Suprapubic skin (tissue), 4 donors: ENCODE measurements around the gene FSTL4. TPM values are rescaled to one million over a fixed set of nuclear protein-coding genes. Genes with fewer than 3 reads are reported as not detected.

Experiments used
- DNase-seq, 2 donors: peaks; one replicate each; pipeline ENCODE4 v3.0.0-alpha.2; 2019; ENCODE audit warnings: low spot score in 2 of 2
- H3K27ac ChIP-seq: fragments of 200-600 bp; sonication (generic); one replicate; pipeline ENCODE4 v1.5.1; 2019
- H3K27me3 ChIP-seq: fragments of 200-600 bp; sonication (generic); one replicate; pipeline ENCODE4 v1.5.1; 2019
- H3K36me3 ChIP-seq: fragments of 200-600 bp; sonication (generic); one replicate; pipeline ENCODE4 v1.5.1; 2019
- H3K4me1 ChIP-seq: fragments of 200-600 bp; sonication (generic); one replicate; pipeline ENCODE4 v1.5.1; 2019
- H3K4me3 ChIP-seq: fragments of 200-600 bp; sonication (generic); one replicate; pipeline ENCODE4 v1.5.1; 2019; ENCODE audit warnings: mild to moderate bottlenecking
- H3K9me3 ChIP-seq: fragments of 200-600 bp; sonication (generic); one replicate; pipeline ENCODE4 v1.5.1; 2019
- EP300 ChIP-seq: sonication (generic); formaldehyde crosslinking; IDR thresholded peaks from one replicate; pipeline ENCODE4 v1.6.1; 2017; ENCODE audit warnings: antibody characterized with exemption
- POLR2A ChIP-seq, 2 donors: fragments of 450-650 bp; IDR thresholded peaks; one replicate each; pipeline ENCODE4 v1.6.1; 2017; ENCODE audit warnings: antibody characterized with exemption in 2 of 2, mild to moderate bottlenecking in 2 of 2, moderate library complexity in 2 of 2
- POLR2AphosphoS5 ChIP-seq, 3 donors: sonication (generic); formaldehyde crosslinking; IDR thresholded peaks; one replicate each; pipeline ENCODE4 v1.6.1; 2017; ENCODE audit warnings: antibody characterized with exemption in 3 of 3
- WGBS: methylation state at CpG from one replicate; pipeline ENCODE4 v1.1.5; 2018; 5-methylcytosine and 5-hydroxymethylcytosine counted together
- total RNA-seq, 4 donors: library from RNA; depleted of rRNA; stranded (reverse); fragments of >200 nt; gene quantifications; one replicate each; pipeline ENCODE4 v1.1.0, GENCODE V29; 2016
- TF ChIP-seq, protein P1 (sequence below), 2 donors: fragments of 200-600 bp in 1 of 2; fragments of 450-650 bp in 1 of 2; sonication (generic) in 1 of 2; IDR thresholded peaks; one replicate each; pipeline ENCODE4 v1.5.1; 2016 to 2019; ENCODE audit warnings: antibody characterized with exemption in 2 of 2, mild to moderate bottlenecking in 1 of 2, moderate library complexity in 1 of 2

The FSTL4 gene
- total RNA-seq, 4 donors from 2014 or later: 2.3 to 6.4 (median 5.8) TPM

DNA sequence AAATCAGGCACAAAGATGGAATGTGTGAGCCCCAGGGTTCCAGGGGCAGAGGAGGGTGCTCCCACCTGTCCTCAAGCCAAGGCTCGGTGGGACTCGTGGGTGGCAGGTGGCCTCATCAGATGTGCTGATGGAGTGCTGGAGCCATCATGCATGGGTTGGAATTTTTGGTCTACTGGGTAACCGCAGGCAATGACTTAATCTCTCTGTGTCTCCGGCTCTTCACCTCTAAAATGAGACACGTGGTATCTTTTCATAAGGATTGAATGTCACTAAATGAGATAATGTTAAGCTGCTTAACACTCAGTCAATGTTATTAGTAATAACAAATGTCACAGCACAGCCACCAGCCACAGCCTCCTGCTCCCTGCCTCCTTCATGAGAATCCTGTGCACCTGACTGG, 315.0 kb downstream of the FSTL4 start:
- DNase-seq: no peak
- no peaks in the 10 kb centered on the region for H3K4me1 ChIP-seq
- H3K27me3 ChIP-seq: no peaks in the 10 kb centered on the region
- H3K27ac ChIP-seq: no peak overlapping the region
- no peak overlapping the region for H3K4me3 ChIP-seq
- H3K9me3 ChIP-seq: no peaks in the 10 kb centered on the region
- whole genome bisulfite sequencing: 85% methylated on average over 5 of the region's 5 CpGs
- no peak for TF ChIP-seq EP300
- TF ChIP-seq, protein P1, sequence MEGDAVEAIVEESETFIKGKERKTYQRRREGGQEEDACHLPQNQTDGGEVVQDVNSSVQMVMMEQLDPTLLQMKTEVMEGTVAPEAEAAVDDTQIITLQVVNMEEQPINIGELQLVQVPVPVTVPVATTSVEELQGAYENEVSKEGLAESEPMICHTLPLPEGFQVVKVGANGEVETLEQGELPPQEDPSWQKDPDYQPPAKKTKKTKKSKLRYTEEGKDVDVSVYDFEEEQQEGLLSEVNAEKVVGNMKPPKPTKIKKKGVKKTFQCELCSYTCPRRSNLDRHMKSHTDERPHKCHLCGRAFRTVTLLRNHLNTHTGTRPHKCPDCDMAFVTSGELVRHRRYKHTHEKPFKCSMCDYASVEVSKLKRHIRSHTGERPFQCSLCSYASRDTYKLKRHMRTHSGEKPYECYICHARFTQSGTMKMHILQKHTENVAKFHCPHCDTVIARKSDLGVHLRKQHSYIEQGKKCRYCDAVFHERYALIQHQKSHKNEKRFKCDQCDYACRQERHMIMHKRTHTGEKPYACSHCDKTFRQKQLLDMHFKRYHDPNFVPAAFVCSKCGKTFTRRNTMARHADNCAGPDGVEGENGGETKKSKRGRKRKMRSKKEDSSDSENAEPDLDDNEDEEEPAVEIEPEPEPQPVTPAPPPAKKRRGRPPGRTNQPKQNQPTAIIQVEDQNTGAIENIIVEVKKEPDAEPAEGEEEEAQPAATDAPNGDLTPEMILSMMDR (IDR thresholded peaks at IDR 0.05): no peak
- no peak for TF ChIP-seq POLR2A (IDR thresholded peaks at IDR 0.05)
- no peak for TF ChIP-seq POLR2AphosphoS5 (IDR thresholded peaks at IDR 0.05)
- no peaks in the 10 kb centered on the region for H3K36me3 ChIP-seq

DNA sequence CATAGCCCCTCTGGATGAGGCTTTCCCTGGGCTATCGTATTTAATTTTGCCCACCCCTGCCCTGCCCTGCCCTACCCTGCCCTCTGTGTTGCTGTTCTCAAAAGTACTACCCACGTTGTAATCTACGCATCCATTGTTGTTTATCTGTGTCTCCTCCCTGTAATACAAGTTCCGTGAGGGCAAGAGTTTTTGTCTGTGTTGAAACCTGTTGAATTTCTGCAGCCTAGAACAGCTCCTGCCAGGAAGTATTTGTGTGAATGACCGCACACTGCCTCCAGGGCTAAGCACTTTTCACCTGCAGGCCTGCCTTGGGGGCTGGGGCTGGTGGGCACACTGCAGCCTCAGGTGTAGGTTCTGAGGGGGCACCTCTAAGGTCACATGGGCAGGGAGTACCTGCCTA, 315.7 kb downstream of the FSTL4 start:
- no peak for TF ChIP-seq POLR2AphosphoS5 (IDR thresholded peaks at IDR 0.05)
- no peak for TF ChIP-seq POLR2A (IDR thresholded peaks at IDR 0.05)
- no peak for TF ChIP-seq EP300
- TF ChIP-seq, protein P1 (IDR thresholded peaks at IDR 0.05): no peak
- Histone ChIP-seq H3K36me3 (no peaks in the 10 kb centered on the region), H3K27me3 (no peaks in the 10 kb centered on the region), H3K4me3 (no peak overlapping the region), H3K27ac (no peak overlapping the region), H3K9me3 (no peaks in the 10 kb centered on the region), H3K4me1 (no peaks in the 10 kb centered on the region)
- no peak for DNase-seq
- 73% methylated on average over 5 of the region's 5 CpGs for WGBS

GRCh38 chr5:133295520-133295919, 316.8 kb downstream of the FSTL4 start:
- no peaks in the 10 kb centered on the region for H3K9me3 ChIP-seq
- H3K27ac ChIP-seq: no peak overlapping the region
- WGBS: 81% methylated on average over 3 of the region's 3 CpGs
- no peak for DNase-seq
- TF ChIP-seq POLR2A (IDR thresholded peaks at IDR 0.05): no peak
- no peak for TF ChIP-seq EP300
- TF ChIP-seq POLR2AphosphoS5 (IDR thresholded peaks at IDR 0.05): no peak
- TF ChIP-seq, protein P1 (IDR thresholded peaks at IDR 0.05): no peak
- H3K4me1 ChIP-seq: no peaks in the 10 kb centered on the region
- no peaks in the 10 kb centered on the region for H3K36me3 ChIP-seq
- no peaks in the 10 kb centered on the region for H3K27me3 ChIP-seq
- H3K4me3 ChIP-seq: no peak overlapping the region

DNA sequence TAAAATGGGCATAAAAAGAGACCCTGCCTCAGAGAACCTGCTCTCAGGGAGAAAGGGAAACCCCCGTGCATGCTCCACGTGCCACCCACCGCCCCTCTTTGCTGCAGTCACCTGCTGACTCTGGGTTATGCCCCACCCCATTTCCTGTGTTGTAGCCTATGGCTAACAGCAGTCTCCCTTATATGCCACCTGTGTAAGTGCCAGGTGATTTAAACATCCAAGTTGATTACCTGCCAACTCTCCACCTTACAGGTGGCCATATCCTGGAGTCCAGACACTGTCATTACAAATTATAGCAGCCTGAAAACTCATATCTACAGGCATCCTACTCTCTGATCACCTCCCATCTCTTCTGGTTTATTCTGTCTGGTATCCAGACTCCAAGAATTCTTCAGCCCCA, 318.0 kb downstream of the FSTL4 start:
- TF ChIP-seq EP300 (no peak), POLR2A (IDR thresholded peaks at IDR 0.05) (no peak), POLR2AphosphoS5 (IDR thresholded peaks at IDR 0.05) (no peak)
- TF ChIP-seq, protein P1 (IDR thresholded peaks at IDR 0.05): no peak
- Histone ChIP-seq H3K27ac (no peak overlapping the region), H3K27me3 (no peaks in the 10 kb centered on the region), H3K4me3 (no peak overlapping the region), H3K36me3 (no peaks in the 10 kb centered on the region), H3K4me1 (peaks cover 8% of the 10 kb centered on the region), H3K9me3 (no peaks in the 10 kb centered on the region)
- no peak for DNase-seq
- WGBS: 96% methylated on average over 3 of the region's 3 CpGs

DNA sequence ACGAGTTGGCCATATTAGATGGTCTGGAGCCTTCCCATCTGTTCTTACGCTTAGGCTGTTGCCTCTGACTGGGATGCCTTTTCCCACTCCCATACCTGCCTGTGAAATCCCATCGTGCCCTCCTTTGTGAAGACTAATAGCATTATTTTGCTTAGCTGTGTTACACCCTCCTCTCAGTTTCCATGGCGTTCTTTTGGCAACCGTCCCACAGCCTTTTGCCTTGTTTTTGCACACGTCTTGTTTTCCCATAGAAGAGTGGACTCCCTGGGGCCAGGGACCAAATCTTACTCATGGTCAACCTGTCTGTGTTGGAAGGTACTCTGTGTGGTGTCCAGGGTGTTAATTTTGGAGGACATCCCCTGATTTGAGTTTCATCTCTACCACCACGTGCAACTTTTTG, 318.4 kb downstream of the FSTL4 start:
- Histone ChIP-seq H3K27ac (no peak overlapping the region), H3K27me3 (no peaks in the 10 kb centered on the region), H3K4me3 (no peak overlapping the region), H3K9me3 (no peaks in the 10 kb centered on the region), H3K36me3 (no peaks in the 10 kb centered on the region), H3K4me1 (peaks cover 9% of the 10 kb centered on the region)
- 77% methylated on average over 7 of the region's 7 CpGs for WGBS
- TF ChIP-seq POLR2A (IDR thresholded peaks at IDR 0.05): no peak
- TF ChIP-seq EP300: no peak
- no peak for TF ChIP-seq POLR2AphosphoS5 (IDR thresholded peaks at IDR 0.05)
- TF ChIP-seq, protein P1 (IDR thresholded peaks at IDR 0.05): no peak
- DNase-seq: no peak
